ENCODE results near the gene SP4.

- no peak for TF ChIP-seq EZH2 (IDR thresholded peaks at IDR 0.05; ENCODE audit: low read depth)
- TF ChIP-seq, protein P1, sequence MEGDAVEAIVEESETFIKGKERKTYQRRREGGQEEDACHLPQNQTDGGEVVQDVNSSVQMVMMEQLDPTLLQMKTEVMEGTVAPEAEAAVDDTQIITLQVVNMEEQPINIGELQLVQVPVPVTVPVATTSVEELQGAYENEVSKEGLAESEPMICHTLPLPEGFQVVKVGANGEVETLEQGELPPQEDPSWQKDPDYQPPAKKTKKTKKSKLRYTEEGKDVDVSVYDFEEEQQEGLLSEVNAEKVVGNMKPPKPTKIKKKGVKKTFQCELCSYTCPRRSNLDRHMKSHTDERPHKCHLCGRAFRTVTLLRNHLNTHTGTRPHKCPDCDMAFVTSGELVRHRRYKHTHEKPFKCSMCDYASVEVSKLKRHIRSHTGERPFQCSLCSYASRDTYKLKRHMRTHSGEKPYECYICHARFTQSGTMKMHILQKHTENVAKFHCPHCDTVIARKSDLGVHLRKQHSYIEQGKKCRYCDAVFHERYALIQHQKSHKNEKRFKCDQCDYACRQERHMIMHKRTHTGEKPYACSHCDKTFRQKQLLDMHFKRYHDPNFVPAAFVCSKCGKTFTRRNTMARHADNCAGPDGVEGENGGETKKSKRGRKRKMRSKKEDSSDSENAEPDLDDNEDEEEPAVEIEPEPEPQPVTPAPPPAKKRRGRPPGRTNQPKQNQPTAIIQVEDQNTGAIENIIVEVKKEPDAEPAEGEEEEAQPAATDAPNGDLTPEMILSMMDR (conservative IDR thresholded peaks at IDR 0.05) = no peak
Observed at GRCh38 chr7:21495731-21496130, 67.8 kb downstream of the SP4 start.

All from PC-9 (cell line).